ENCODE results near the gene ELMOD2. TPM values are rescaled to one million over a fixed set of nuclear protein-coding genes. Genes with fewer than 3 reads are reported as not detected.

The ELMOD2 gene
- total RNA-seq (2016; rRNA removed; fragmentation: Illumina TruSeq; extraction: Trizol) = 25.4 and 38.1 TPM in 2 replicates
- 4.5 and 6.1 TPM in 2 replicates for total RNA-seq (2016; cell fraction: cytosol; rRNA removed; fragmentation: Illumina TruSeq; extraction: Trizol; ENCODE audit: low read depth)
- 25.6 and 38.0 TPM in 2 replicates for total RNA-seq (2016; cell fraction: insoluble cytoplasmic fraction; rRNA removed; fragmentation: Illumina TruSeq; extraction: Trizol)
- total RNA-seq (2016; cell fraction: membrane; rRNA removed; fragmentation: Illumina TruSeq; extraction: Trizol) = 6.2 and 7.0 TPM in 2 replicates
- 62.0 and 64.3 TPM in 2 replicates for total RNA-seq (2016; cell fraction: nucleus; rRNA removed; fragmentation: Illumina TruSeq; extraction: Trizol)
- 10.2 and 10.9 TPM in 2 replicates for polyA plus RNA-seq (2011; rRNA removed)
- 4.1 and 7.0 TPM in 2 replicates for polyA plus RNA-seq (2011; cell fraction: cytosol; rRNA removed)
- polyA plus RNA-seq (2011; cell fraction: nucleus; rRNA removed) = 7.7 and 10.6 TPM in 2 replicates
- 16.2 and 19.1 TPM in 2 replicates for polyA plus RNA-seq (2012)
- polyA plus RNA-seq (2016; cell fraction: cytosol; fragmentation: Illumina TruSeq; extraction: Trizol; ENCODE audit: low read depth) = 2.6 and 3.1 TPM in 2 replicates
- polyA plus RNA-seq (2016; cell fraction: insoluble cytoplasmic fraction; fragmentation: Illumina TruSeq; extraction: Trizol; ENCODE audit: low read depth) = 14.6 and 17.8 TPM in 2 replicates
- polyA plus RNA-seq (2016; cell fraction: membrane; fragmentation: Illumina TruSeq; extraction: Trizol; ENCODE audit: low read depth) = 2.1 and 3.1 TPM in 2 replicates
- 40.8 and 45.2 TPM in 2 replicates for polyA plus RNA-seq (2016; cell fraction: nucleus; fragmentation: Illumina TruSeq; extraction: Trizol; ENCODE audit: insufficient read depth, low read depth)
- 2.9 and 9.1 TPM in 2 replicates for polyA minus RNA-seq (2011; rRNA and poly(A)+ RNA removed; ENCODE audit: low replicate concordance)
- 12.0 and 14.2 TPM in 2 replicates for polyA minus RNA-seq (2011; cell fraction: cytosol; rRNA and poly(A)+ RNA removed)
- 58.1 and 66.7 TPM in 2 replicates for polyA minus RNA-seq (2011; cell fraction: nucleus; rRNA and poly(A)+ RNA removed)
- Bru-seq, nascent RNA = percentile 90 among the genes with signal in this experiment
- BruChase-seq, experiment 1, labeled RNA remaining after a 6-hour chase = percentile 83 among the genes with signal in this experiment
- BruChase-seq, experiment 2, labeled RNA remaining after a 2-hour chase = percentile 93 among the genes with signal in this experiment
- long read RNA-seq, experiment 1, full-length matches to known transcripts = 4 of 14 reads
- long read RNA-seq, experiment 1, partial matches to known transcripts = 1 of 14 reads
- long read RNA-seq, experiment 1, other reads (novel, unspliced or antisense) = 9 of 14 reads
- long read RNA-seq, experiment 2, full-length matches to known transcripts = 1 of 59 reads
- long read RNA-seq, experiment 2, partial matches to known transcripts = 2 of 59 reads
- long read RNA-seq, experiment 2, other reads (novel, unspliced or antisense) = 56 of 59 reads

GRCh38 chr4:140523857-140524742 is at the start of gene ELMOD2:
Gene ELMOD2 (plus strand): TSS chr4:140524168. CDS start chr4:140525429, 1,261 bp downstream.
- CTCF ChIA-PET (ENCODE audit: low intra/inter-chr PET ratio, low total read pairs) = interaction anchor here (0.7 kb wide), 1 partner anchor 85 kb away, joined by 3 read pairs; no protein-coding TSS in a partner anchor
- no peak for FAIRE-seq
- peak; percentile 66 for TF ChIP-seq MNT (IDR thresholded peaks at IDR 0.05)
- TF ChIP-seq ARNTL (CRISPR knock-in tag; IDR thresholded peaks at IDR 0.05) = no peak
- TF ChIP-seq SNRNP70 (IDR thresholded peaks at IDR 0.05; ENCODE audit: low read depth, low read length) = no peak
- TF ChIP-seq THAP8 (CRISPR knock-in tag; IDR thresholded peaks at IDR 0.05; ENCODE audit: borderline replicate concordance) = no peak
- TF ChIP-seq ZNF441 (CRISPR knock-in tag; IDR thresholded peaks at IDR 0.05; ENCODE audit: borderline replicate concordance) = peak; percentile 35; the same call in 1 of the 2 replicates
- TF ChIP-seq ZBTB20 (CRISPR knock-in tag; IDR thresholded peaks at IDR 0.05; ENCODE audit: borderline replicate concordance, low read depth) = no peak; the same call in 1 of the 2 replicates
- no peak for TF ChIP-seq STAT6 (CRISPR knock-in tag; IDR thresholded peaks at IDR 0.05; ENCODE audit: borderline replicate concordance)
- peak; percentile 91 to 93 for TF ChIP-seq POLR2A (IDR thresholded peaks at IDR 0.05; ENCODE audit: insufficient read depth in 1 of 2, low read depth in 2 of 2, low read length in 2 of 2)
- no peak for TF ChIP-seq ZNF570 (CRISPR knock-in tag; IDR thresholded peaks at IDR 0.05; ENCODE audit: borderline replicate concordance)

More at GRCh38 chr4:140523857-140524742, at the start of gene ELMOD2:
- ATAC-seq (peak; percentile 99), DNase-seq (ENCODE audit: low spot score) (peak; percentile 95)
- peaks cover 13% of the 10 kb centered on the region for H3K79me2 ChIP-seq (ENCODE audit: insufficient read depth, low read length)
- POLR2A ChIA-PET = interaction anchor here (0.5 to 2.0 kb wide), 9 partner anchors 23 to 232 kb away, joined by 3 to 19 read pairs (median 4); partner anchors contain the start of genes CLGN, SCOC and TBC1D9
- H3K27me3 ChIP-seq (ENCODE audit: control insufficient read depth in 1 of 2, insufficient read depth in 2 of 2, low read length in 2 of 2) = peaks cover 0 to 3% of the 10 kb centered on the region in 2 experiments; a peak in 1 of 5 replicates
- peaks cover 26% of the 10 kb centered on the region for H3K4me1 ChIP-seq (ENCODE audit: insufficient read depth, low read length)
- H3K4me2 ChIP-seq (ENCODE audit: low read depth, low read length) = peak within 1 kb of the TSS; percentile 85
- intact Hi-C loops (cut with micrococcal nuclease; ENCODE audit: unreplicated experiment) (loop anchor here (1.0 to 10.0 kb wide), 5 partner anchors 86 to 328 kb away; partner anchors contain the start of genes CLGN and TBC1D9), in situ Hi-C loops (cut with HindIII; ENCODE audit: extremely low pct_ligation_motif_present, low pct_unique_long_range_greater_than_20kb) (loop anchor here (5.0 kb wide), 1 partner anchor 113 kb away; no protein-coding TSS in a partner anchor)
- BruUV-seq (replicated peaks) = TSS peak; percentile 65
- H4K20me1 ChIP-seq (ENCODE audit: insufficient read depth, low read length) = no peaks in the 10 kb centered on the region
- H2AFZ ChIP-seq (ENCODE audit: low read length) = peak within 1 kb of the TSS; percentile 82
- peak within 1 kb of the TSS; percentile 85 for H3K9ac ChIP-seq (ENCODE audit: insufficient read depth, low read depth, low read length)
- H3K9me3 ChIP-seq (ENCODE audit: low read length) = no peaks in the 10 kb centered on the region
- peak within 1 kb of the TSS; percentile 90 for H3K27ac ChIP-seq (ENCODE audit: extremely low read length, insufficient read depth, low read length)
- 0% methylated on average over 10 of the region's 77 CpGs for WGBS (ENCODE audit: low lambda C conversion rate)
- peaks cover 0 to 7% of the 10 kb centered on the region in 2 experiments; a peak in 1 of 5 replicates for H3K36me3 ChIP-seq (replicated peaks in 1 of 2; ENCODE audit: control insufficient read depth in 1 of 2, insufficient read depth in 2 of 2, low read length in 2 of 2)
- peak within 1 kb of the TSS; percentile 76 to 84 (median 84) for H3K4me3 ChIP-seq (replicated peaks in 1 of 3; ENCODE audit: insufficient read depth in 1 of 3, low read depth in 2 of 3, low read length in 3 of 3)
